Measurements from ENCODE around the gene PPEF2. TPM values are rescaled to one million over a fixed set of nuclear protein-coding genes. Genes with fewer than 3 reads are reported as not detected.

Gene PPEF2
- total and polyA plus RNA-seq, 4 donors: 0.17 TPM; not detected in 3

GRCh38 chr4:75821216-75821615, 81.0 kb downstream of the PPEF2 start:
- no peaks in the 10 kb centered on the region for H3K9me3 ChIP-seq (ENCODE audit: control insufficient read depth in 4 of 4, low read length in 3 of 4)
- no peak overlapping the region for H3K4me3 ChIP-seq (ENCODE audit: low read depth in 1 of 3, low read length in 3 of 3)
- no peak for DNase-seq (ENCODE audit: low spot score)
- H3K36me3 ChIP-seq (ENCODE audit: control insufficient read depth in 4 of 4, insufficient read depth in 3 of 4, low read depth in 1 of 4, low read length in 3 of 4): no peaks in the 10 kb centered on the region
- WGBS: 95% methylated on average over 3 of the region's 3 CpGs
- H3K4me1 ChIP-seq (ENCODE audit: control insufficient read depth in 4 of 4, insufficient read depth in 4 of 4, low read length in 3 of 4): no peaks in the 10 kb centered on the region
- TF ChIP-seq EGR1 (IDR thresholded peaks at IDR 0.05; ENCODE audit: low read depth in 2 of 2) (no peak), FOXA1 (IDR thresholded peaks at IDR 0.05) (no peak), MAX (IDR thresholded peaks at IDR 0.05) (no peak), JUND (IDR thresholded peaks at IDR 0.05) (no peak), FOXA2 (IDR thresholded peaks at IDR 0.05) (no peak), ATF3 (IDR thresholded peaks at IDR 0.05) (no peak), SP1 (IDR thresholded peaks at IDR 0.05) (no peak), ZBTB33 (IDR thresholded peaks at IDR 0.05) (no peak)
- no peaks in the 10 kb centered on the region for H3K27me3 ChIP-seq (ENCODE audit: control insufficient read depth in 4 of 4, insufficient read depth in 4 of 4, low read length in 3 of 4)
- no peak overlapping the region for H3K27ac ChIP-seq (ENCODE audit: low read depth in 1 of 2, low read length in 2 of 2)
- H3K9ac ChIP-seq (ENCODE audit: low read depth in 1 of 2, low read length in 2 of 2): no peak overlapping the region

- Histone ChIP-seq H3K36me3 (ENCODE audit: control insufficient read depth in 4 of 4, insufficient read depth in 3 of 4, low read depth in 1 of 4, low read length in 3 of 4) (no peaks in the 10 kb centered on the region), H3K27ac (ENCODE audit: low read depth in 1 of 2, low read length in 2 of 2) (no peak overlapping the region), H3K4me1 (ENCODE audit: control insufficient read depth in 4 of 4, insufficient read depth in 4 of 4, low read length in 3 of 4) (no peaks in the 10 kb centered on the region), H3K27me3 (ENCODE audit: control insufficient read depth in 4 of 4, insufficient read depth in 4 of 4, low read length in 3 of 4) (no peaks in the 10 kb centered on the region), H3K9ac (ENCODE audit: low read depth in 1 of 2, low read length in 2 of 2) (no peak overlapping the region), H3K9me3 (ENCODE audit: control insufficient read depth in 4 of 4, low read length in 3 of 4) (no peaks in the 10 kb centered on the region), H3K4me3 (ENCODE audit: low read depth in 1 of 3, low read length in 3 of 3) (no peak overlapping the region)
- TF ChIP-seq NR2F2 (IDR thresholded peaks at IDR 0.05) (no peak), FOXA2 (IDR thresholded peaks at IDR 0.05) (no peak), CTCF (IDR thresholded peaks at IDR 0.05; ENCODE audit: low read depth, low read length, missing input control) (no peak), RAD21 (IDR thresholded peaks at IDR 0.05) (no peak), JUND (IDR thresholded peaks at IDR 0.05) (no peak), TAF1 (conservative IDR thresholded peaks at IDR 0.05) (no peak), YY1 (IDR thresholded peaks at IDR 0.05) (no peak)
- no peak for DNase-seq (ENCODE audit: low spot score)
- 82% methylated on average over 3 of the region's 3 CpGs for WGBS
Measured at GRCh38 chr4:75820676-75821075, 81.6 kb downstream of the PPEF2 start.

- no peak for DNase-seq (ENCODE audit: low spot score)
- Histone ChIP-seq H3K27me3 (ENCODE audit: control insufficient read depth in 4 of 4, insufficient read depth in 4 of 4, low read length in 3 of 4) (no peaks in the 10 kb centered on the region), H3K27ac (ENCODE audit: low read depth in 1 of 2, low read length in 2 of 2) (no peak overlapping the region), H3K36me3 (ENCODE audit: control insufficient read depth in 4 of 4, insufficient read depth in 3 of 4, low read depth in 1 of 4, low read length in 3 of 4) (peaks cover 0 to 2% (median 2%) of the 10 kb centered on the region in 4 donors), H3K9me3 (ENCODE audit: control insufficient read depth in 4 of 4, low read length in 3 of 4) (no peaks in the 10 kb centered on the region), H3K4me3 (ENCODE audit: low read depth in 1 of 3, low read length in 3 of 3) (no peak overlapping the region), H3K9ac (ENCODE audit: low read depth in 1 of 2, low read length in 2 of 2) (no peak overlapping the region), H3K4me1 (ENCODE audit: control insufficient read depth in 4 of 4, insufficient read depth in 4 of 4, low read length in 3 of 4) (no peaks in the 10 kb centered on the region)
- no peak for TF ChIP-seq GABPA (IDR thresholded peaks at IDR 0.05 in 1 of 2, conservative IDR thresholded peaks at IDR 0.05 in 1 of 2)
- no peak for TF ChIP-seq EGR1 (IDR thresholded peaks at IDR 0.05; ENCODE audit: low read depth in 2 of 2)
- no peak for TF ChIP-seq FOXA2 (IDR thresholded peaks at IDR 0.05)
- no peak for TF ChIP-seq YY1 (IDR thresholded peaks at IDR 0.05)
- no peak for TF ChIP-seq HNF4A (conservative IDR thresholded peaks at IDR 0.05)
- no peak for TF ChIP-seq MAX (IDR thresholded peaks at IDR 0.05)
- no peak for TF ChIP-seq ZBTB33 (IDR thresholded peaks at IDR 0.05)
- WGBS: 57% methylated on average over 2 of the region's 2 CpGs
Measured at GRCh38 chr4:75820197-75820596, 82.1 kb downstream of the PPEF2 start.
